Islet precursor cell (in vitro differentiated cells): ENCODE data around the gene NACC2.

Experiments
- DNase-seq: peaks from one replicate; pipeline ENCODE4 v3.0.0-alpha.2; 2018

The NACC2 gene

DNA sequence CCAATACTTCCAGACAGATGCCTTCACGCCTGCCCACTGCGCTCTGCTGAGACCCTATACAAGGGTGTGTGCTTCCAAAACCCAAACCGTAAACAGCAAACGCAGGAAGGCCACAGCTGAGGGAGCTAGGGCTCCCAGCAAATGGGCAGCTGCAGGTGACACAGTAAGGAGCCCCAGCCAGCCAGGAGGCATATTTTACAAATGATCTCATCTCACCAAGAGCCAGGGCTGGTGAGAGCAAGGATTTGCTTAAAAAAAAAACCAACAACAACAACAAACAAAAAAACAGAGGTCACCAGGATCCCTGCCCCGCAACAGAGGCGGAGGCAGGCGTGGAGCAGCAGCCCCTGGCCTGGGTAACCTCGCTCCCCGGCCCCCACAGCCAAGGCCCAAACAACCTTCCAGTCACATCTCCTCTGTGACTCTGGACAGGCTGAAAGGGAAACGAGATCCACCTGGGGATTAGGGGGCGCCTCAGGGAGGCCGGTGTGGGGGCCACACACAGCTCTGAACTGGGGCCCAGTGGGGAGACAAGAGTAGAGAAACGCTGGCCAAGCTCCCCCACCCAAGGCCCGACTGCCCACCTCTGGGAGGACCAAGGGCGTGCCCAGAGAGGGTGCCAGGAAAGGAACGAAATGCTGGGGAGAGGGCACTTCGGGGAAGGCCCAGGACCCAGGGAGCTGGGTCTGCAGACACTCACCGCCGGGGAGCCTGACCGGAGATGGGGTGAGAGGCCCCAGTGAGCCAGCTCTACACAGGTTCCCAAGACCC lies 3.3 kb downstream of the NACC2 start:
- DNase-seq = peak; percentile 79

DNA sequence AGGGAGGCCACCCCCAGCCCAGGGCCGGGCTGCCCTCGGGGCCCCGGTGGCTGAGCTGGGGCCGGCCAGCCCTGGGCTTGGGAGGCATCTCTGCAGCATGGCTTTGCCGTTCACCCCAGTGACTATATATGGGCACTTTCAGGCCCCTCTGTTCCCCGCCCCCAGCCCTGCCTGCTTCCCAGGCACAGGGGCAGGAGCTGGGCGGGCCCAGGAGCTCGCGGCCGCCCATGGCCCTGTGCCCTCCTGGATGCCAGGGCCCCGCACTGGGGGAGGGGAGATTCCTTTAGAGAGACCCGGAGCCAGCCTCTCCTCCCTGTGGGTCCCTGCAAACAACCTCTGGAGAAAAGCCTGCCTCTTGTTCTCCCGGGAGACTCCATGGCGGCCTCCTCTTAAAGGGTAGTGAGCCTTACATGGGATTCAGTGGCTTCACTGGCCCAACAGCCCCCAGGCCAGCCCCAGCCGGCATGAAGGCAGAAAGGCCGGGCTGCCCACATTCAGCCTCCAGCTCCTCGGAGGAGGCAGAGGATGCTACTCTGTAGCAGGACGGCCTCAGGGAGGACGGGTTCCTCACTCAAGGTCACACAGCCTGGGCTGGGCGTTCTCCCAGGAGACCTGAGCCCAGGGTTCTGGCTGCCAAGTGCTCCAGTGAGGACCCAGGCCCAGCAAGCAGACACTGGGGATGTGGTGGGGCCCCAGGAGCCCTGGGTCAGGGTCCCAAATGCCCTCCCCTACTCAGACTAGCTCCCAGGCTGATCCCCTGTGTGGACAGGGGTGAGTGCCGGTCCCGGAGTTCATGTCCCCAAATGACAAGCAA lies 4.1 kb downstream of the NACC2 start:
- no peak for DNase-seq

DNA sequence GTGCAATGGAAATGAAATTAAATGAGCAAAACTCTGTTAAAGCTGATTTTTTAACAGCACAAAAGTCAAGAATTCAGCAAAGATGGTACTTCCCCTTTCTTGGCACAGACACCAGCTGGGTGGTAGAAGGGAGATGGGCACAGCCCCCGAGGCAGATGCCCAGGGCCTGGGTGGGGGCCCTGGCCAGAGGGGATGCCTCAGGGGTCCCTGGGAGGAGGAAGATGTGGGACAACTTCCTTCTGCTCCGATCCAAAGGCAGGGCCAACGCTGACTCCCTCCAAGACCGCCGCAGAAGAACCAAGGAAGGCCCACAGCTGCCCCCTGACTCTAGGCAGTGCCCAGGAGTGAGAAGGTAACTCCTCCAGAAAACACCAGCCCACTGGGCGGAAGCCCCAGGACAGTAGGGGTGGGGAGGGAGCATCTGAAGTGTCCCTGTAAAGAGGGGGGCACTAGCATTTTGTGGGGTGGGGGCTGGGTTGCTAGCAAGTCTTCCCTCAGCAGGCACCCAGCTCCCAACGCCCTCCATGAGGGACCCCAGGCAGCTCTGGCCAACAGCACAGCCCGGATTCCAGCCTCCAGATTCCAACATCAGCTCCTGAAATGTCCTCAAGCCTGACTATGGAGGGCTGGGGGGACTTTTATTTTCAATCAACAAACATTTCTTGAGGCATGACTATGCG lies 4.9 kb downstream of the NACC2 start:
- no peak for DNase-seq

DNA sequence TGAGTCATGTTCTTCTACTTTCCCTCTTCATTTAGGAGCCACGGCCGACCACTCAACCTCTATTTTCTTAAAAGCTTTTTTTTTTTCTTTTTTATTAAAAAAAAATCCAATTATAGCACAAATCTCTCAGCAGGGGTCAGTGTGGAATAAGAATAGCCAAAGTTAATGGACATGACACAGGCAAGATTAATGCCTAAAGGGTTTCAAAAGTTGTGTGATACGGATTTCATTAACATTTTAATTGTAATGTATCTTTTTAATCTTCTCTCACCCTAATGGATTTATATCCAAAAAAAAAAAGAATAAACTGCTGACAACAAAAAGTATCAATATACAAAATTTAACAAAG lies 5.4 kb downstream of the NACC2 start:
- no peak for DNase-seq

DNA sequence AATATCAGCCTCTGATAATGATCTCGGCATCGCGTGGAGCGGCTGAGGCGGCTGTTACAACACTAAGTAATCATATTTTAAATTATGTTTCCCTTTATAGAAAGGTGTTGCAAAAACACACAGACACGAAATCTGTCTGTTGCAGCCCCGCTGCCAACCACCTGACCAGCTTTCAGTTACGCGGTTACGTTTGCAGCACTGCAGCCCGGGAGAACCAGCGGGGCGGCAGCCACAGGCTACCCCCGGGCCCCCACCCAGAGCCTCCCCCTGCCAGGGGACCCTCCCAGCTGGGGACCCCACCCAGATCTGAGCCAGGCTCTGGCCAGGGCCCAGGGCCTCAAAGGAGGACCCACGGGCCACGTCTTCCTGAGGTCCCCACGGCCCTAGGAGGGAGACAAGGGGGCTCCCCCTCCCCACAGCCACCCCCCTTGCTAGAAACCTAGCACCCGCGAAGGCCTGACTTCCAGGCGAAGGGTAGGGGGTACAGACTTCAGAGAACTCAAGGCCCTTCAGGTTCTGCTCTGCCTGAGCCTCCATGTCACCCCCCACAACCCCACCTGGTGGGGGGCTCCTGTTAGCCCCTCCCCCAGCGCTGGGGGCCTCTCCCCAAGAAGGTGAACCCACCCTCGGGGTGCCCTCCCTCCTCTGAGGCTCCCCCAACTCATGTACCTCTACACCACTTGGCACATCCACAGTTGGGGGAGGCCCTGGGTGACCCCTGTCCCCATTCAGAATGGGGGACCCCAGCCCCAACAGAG lies 6.0 kb downstream of the NACC2 start:
- DNase-seq = no peak

DNA sequence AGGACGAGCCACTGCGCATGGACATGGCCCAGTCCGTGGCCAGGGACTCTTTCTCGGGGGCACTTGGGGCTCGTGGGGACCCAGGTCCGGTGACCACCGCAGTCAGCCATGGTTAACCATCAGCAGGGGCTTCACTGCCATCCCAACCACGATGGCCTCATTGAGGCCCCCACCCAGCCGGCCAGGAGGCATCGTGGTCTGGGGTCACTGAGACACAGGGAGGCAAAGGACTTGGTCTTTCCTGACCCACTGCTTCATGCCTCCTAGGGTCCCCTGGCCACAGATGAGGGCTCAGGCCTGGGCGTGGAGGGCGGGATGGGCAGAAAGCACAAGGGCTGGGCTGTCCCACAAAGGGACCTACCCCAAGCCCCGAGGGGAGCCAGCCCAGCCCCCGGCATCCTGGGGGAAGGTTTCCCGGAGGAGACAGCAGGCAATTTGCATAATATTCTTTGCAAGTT lies 6.6 kb downstream of the NACC2 start:
- no peak for DNase-seq

DNA sequence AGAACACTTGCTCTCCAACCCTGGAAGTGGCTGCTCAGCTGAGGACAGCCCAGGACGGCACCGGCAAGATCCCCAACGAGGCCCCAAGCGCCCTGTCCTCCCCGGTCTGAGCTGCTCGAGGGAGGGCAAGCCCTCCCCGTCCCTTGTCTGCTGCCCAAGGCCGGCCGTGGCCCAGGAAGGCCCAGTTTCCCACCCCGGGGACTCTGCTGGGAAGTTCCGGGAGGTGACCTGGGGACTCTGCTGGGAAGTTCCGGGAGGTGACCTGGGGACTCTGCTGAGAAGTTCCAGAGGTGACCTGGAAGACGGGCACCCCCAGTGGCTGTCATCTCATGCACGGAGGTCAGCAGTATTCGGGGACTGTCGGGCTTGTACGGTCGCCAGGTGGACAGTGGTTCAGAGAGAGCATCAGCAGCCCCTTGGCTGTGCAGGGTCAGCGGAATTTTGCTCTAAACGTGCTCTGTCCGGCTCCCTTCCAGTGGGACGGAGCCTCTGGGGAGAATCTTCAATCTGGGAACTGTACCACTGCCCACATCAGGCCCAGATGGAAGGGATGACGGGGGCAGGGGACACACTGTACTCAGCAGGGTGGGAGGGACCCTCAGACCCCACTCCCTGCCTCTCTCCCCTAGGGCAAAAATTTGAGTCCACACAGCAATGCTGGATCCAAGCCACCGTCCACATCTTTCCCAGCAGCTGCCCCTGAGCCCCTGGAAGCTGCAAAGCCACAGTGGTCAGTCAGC lies 7.2 kb downstream of the NACC2 start:
- no peak for DNase-seq

DNA sequence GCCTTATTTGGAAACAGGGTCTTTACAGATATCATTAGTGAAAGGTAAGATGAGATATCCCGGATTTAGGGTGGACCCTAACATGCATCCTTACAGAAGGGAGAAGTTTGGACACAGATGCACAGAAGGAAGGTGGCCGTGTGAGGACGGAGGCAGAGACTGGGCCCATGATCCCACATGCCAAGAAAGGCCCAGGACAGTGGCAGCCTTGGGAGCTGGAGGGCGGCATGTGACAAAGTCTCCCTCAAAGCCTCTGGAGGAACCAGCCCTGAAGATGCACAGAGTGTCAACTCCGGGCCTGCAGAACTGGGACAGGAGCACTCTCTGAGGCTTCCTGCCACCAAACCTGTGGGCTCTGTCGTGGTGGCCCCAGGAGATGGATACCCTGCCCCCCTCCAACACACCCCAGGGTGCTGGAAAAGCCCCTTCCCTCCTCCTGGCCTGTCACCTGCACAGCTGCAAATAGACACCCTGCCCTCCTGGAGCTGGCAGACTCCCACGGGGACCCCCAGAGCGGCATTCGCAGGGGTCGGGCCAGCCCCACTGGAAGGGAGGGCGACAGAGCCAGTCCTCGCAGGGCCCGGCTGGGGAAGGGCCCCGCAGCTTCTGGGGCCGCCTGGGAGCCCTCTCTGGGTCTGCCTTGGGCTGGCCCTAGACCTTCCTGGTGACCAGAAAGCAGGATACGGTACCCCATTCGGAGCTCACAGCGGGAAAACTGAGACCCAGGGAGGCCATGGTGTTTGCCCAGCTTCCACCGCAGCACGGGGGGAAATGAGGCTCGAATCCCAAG lies 7.9 kb downstream of the NACC2 start:
- no peak for DNase-seq

DNA sequence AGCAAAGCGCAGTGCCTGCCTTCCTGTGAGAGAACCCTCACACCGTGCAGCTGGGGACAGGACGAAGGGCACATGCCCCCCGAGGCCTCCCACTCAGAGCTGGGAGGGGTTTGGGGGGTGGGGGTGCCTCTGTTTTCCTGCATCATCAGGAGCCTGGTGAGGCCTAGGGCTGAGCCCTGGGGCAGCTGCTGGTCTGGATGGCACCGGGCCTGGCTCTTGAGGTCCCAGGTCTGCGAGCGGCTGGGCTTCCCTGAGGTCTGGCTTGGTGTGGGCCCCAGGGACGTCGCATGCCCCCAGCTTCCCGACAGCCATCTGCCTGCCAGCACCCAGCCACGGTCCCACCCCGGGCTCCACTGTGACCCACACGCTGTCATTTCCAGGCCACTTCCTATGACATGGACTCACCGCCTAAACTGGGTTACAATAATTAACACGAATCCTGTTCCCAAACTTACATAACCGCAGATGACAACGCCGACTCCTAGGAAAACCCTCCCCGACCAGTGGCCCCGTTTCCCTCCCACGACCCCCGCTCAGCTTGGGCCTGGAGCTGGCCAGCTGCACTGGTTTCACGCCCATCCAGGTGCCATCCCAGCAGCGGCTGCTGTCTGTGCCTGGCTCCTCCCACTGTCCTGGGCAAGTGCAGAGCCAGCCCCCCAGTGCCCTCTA lies 8.7 kb downstream of the NACC2 start:
- DNase-seq = no peak

DNA sequence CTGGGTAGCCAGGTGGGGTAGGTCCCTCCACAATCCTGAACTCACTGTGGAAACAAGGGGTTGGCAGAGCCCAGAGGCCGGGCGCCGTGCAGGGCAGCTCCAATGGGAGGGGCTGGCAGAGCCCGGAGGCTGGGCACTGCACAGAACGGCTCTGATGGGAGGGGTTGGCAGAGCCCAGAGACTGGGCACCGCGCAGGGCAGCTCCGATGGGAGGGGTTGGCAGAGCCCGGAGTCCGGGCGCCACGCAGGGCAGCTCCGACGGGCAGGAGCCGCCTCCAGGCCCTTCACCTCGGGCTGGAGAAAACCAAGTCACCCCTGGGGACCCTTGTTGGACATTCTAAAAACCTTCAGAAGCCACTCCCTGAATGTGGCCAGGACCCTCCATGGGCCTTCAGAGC lies 9.3 kb downstream of the NACC2 start:
- no peak for DNase-seq

DNA sequence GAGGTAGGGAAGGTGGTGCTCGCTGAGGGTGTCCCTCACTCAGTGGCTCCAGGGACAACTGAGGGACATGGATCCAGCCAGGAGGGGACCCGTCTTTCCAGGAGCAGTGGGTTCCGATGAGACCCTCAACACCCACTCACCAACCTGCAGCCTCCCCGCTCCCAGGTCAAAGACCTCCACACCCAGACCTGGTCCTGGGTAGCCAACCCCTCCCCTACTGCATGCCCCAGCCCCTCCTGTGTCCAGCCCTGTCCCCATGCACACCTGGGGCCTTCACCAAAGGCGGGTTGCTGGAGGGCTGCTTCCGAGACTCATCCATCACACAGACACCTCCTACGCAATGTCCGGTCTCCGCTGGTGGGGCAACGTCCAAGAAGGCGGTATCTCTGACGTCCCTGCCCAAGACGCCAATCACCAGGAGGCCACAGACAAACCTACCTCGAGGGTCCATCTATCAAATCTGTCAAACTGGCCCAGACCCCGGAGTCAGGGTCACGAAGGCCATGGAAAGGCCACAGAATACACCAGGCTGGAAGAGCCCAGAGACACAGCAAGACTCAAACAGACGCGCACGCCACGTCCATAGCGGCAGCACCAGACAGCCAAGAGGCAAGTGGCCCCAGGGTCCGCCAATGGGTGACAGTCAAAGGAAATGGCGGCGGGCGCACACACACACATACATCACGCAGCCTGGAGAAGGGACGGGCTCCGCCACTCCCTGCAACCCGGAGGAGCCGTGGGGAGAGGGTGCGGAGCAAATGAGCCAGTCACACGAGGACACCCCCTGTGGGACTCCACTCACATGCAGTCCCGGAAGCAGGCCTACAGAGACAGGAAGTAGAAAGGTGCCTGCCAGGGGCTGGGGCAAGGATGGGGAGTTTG lies 10.8 kb downstream of the NACC2 start:
- no peak for DNase-seq

DNA sequence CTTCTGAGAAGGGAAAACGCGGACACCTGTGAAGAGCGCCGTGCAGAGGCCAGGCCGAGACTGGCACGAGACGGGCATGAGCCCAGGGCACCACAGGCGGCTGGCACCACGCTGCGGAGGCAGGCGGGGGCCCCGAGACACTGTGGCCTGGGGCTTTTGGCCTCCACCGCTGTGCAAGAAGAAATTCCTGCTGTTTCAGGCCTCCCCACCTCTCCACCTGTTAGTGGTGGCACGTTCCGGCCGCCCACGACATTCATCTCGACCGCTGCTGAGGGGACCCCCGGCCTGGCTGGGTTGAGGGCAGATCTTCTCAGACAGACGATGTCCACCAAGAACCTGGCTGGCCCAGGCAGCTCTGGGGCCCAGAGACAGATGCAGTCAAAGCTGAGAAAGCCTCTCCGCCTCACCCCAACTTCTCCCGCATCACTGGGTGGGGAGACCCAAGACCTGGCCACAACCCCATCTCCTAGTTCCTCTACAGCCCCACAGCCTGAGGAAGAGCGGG lies 11.5 kb downstream of the NACC2 start:
- no peak for DNase-seq

DNA sequence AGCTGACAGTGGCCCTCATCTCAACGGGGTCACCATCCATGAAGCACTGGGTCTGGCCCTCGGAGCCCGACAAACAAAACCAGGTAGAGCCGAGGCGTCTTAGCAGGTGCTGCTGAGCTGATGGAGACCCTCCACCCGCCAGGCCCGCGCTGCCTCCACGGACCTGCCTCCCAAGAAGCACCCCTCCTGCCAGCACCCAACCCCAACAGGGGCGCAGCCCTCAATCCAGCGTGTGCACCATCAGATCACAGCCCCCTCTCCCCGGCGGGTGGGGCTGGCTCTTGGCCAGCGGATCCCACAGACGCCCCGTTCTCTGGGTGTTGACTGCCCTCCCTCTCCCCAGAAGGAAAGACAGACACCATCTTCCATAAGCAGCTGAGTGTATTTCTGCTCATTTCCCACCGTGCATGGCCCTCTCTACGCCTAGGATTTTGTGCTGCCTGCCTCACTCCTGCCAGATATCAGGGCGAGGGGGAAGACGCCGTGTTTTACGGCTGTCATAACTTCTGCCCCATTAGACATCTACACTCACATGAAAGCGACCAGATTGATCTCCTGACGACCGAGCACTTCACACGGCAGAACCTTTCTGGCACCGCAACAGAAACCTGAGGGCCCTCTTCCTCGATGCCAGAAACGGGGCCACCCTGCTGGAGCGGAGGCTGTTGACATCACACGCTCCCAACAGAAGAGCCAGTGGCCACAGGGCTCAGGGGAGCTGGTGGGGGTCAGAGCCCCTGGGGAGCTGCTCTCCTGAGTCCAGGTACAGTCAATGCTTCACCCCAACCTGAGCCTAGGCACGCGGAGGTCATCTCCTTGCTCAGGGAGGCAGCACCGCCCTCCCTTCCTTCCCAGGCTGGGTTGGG lies 12.4 kb downstream of the NACC2 start:
- DNase-seq = no peak

DNA sequence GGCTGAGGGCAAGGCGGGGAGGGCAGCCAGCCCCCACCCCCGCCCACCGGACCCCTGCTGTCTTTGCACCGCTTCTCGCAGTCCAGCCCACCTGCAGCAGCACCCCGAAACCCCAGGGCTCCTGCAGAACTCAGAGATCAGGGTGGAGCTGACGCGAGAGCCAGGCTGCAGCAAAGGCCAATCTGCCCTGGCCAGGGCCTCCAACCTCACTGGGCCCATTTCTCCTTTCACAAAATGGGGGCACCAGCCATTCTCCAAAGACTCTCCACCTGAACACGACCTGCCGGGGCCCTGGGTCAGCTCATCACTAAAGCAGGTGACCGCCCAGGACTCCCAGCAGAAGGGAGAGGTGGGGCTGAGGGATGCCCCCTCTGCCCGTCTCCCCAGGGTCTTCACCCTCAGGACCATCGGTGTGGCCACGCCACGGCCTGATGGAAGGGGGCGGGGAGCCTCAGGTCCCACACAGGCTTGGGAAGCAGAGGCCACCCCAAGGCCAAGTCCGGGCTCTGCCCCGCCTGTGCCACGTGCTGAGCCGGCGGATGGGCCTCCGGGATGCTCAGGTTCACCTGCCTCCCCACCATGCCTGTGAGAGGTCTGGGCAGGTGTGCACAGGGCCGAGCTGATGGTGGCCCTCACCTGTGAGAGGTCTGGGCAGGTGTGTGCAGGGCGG lies 13.1 kb downstream of the NACC2 start:
- DNase-seq = no peak

DNA sequence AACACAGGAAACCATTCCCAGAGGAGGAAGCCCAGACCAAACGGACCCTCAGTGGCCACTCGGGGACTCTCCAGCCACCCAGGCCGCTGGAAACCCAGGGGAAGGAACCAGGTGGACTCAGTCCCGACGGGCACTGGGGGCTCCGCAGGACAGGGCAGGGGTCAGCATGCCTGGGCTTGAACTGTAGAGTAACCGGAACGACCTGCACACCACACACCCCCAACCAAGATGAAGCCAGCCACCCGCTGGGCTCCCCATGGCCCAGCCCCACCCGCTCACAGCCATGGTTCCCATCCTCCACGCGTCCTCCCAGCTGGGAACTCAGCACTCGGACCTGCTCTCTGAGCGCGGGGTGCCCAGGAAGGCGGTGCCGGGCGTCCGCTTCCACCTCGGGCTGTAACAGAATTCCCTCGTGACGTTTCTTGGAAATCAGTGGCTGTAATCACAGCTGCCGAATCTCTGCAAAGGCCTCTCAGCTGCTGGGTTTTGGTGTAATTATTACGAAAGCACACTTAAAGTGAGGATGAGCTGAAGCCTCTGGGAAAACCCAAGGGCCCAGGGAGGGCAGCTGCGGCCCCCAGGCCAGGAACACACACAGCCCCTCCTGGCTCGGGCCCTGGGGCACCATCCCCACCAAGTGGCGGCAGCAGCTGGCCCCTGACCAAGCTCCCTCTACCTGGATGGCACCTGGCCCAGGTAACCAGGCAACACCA lies 13.8 kb downstream of the NACC2 start:
- DNase-seq = no peak

DNA sequence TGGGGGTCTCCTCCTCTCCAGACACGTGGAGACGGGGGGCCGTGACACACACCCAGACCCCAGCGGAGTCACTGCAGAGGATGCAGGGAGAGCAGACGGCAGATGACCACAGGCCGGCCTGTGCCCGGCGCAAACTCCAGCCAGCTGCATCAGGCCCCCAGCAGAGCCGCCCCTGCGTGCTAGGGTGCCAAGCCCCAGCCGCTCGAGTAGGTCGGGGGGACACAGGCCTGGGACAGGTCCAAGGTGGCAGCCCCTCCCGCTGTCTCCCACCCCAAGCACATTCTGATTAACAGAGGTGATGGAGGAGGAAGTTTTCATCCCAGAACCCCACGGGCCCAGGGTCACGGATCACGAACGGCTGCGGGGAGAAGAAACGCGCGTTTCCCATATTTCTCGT lies 14.4 kb downstream of the NACC2 start:
- DNase-seq = no peak

DNA sequence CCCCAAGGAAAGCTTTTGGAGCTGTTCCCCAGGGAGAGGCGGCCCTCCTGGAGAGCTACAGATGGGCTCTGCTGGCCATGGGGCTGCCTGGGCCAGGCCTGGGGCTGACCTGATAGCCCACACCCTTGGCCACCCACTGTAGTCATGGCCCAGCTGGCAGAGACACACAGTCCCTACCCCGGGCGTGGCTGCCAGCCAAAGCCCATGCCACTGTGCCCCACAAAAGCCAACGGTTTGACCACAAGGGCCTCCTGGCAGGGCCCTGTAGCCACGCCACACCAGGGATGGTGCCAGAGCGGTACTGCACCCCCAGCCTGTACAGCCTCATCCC lies 15.2 kb downstream of the NACC2 start:
- DNase-seq = no peak
